ENCODE data around the gene ARSA.

The ARSA gene

DNA sequence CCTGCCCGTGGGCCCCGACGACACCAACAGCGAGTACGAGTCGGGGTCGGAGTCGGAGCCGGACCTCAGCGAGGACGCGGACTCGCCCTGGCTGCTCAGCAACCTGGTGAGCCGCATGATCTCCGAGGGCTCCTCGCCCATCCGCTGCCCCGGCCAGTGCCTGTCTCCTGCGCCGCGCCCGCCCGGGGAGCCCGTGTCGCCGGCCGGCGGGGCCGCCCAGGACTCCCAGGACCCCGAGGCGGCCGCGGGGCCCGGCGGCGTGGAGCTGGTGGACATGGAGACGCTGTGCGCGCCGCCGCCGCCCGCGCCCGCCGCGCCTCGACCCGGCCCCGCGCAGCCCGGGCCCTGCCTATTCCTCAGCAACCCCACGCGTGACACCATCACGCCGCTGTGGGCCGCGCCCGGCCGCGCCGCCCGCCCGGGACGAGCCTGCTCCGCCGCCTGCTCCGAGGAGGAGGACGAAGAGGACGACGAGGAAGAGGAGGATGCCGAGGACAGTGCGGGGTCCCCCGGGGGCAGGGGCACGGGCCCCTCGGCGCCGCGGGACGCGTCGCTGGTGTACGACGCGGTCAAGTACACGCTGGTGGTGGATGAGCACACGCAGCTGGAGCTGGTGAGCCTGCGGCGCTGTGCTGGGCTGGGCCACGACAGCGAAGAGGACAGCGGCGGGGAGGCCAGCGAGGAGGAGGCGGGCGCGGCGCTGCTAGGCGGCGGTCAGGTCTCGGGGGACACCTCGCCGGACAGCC lies 23.5 kb downstream of the ARSA start:
- DNase-seq (ENCODE audit: low read depth), result no peak

GRCh38 chr22:50603511-50604255 lies 24.3 kb downstream of the ARSA start:
- DNase-seq (ENCODE audit: low read depth), result no peak

DNA sequence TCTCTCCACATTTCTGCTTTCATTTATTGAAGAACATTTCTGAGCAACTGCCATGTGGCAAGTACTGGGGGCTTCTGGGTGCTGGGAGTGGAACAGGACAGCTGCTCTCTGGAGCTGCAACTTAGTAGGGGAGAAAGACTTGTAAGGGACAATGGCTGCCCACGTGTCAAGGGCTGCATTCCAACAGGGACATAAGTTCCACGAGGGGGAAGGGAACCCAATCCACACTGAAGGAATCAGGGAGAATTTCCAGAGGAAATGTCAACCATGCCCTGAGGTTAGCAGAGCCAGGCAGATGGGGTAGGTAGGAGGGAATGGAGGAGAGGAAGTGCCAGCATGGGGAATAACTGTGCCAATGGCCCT lies 25.6 kb downstream of the ARSA start:
- DNase-seq (ENCODE audit: low read depth), result no peak

- no peak for DNase-seq (ENCODE audit: low read depth)
Measured at GRCh38 chr22:50601669-50602337, 26.1 kb downstream of the ARSA start.

GRCh38 chr22:50600967-50601668 lies 26.8 kb downstream of the ARSA start:
- no peak for DNase-seq (ENCODE audit: low read depth)

GRCh38 chr22:50600538-50600937 lies 27.4 kb downstream of the ARSA start, which contains the start of gene MAPK8IP2:
Gene MAPK8IP2, plus strand, starts transcription at chr22:50600793. Its CDS starts 26 bp downstream, at chr22:50600819.
- DNase-seq (ENCODE audit: low read depth), result no peak

DNA sequence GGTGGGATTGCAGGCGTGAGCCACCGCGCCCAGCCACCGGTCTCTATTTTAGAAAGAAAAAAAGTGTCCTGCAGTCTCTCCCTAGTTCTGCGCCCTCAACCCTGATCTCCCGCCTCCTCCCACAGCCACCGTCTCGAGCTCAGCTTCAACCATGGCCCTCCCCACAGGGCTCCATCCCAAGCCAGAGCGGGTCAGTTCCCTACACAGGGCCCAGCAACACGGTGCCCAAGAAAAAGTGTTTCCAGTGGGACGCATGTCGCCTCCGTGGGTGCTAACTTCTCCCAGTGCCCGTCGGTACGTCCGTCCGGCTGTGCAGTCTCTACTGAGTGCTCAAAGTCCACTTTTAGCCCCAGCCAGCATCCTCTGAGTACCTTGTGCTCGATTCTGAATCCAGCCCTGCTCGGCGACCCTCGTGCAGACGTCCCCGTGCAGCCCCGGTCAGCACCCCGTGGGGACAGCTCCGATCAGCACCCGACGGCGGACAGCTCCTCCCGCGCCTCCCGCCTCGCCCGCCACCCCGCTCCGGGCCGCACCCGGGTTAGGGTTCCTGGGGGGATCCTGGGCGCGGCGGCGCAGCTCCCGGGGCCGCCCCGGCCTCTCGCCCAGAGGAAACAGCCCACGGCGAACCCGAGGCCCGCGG lies 28.0 kb downstream of the ARSA start:
- DNase-seq (ENCODE audit: low read depth), result peak; percentile 35

GRCh38 chr22:50597097-50597496 lies 30.9 kb downstream of the ARSA start:
- no peak for DNase-seq (ENCODE audit: low read depth)

DNA sequence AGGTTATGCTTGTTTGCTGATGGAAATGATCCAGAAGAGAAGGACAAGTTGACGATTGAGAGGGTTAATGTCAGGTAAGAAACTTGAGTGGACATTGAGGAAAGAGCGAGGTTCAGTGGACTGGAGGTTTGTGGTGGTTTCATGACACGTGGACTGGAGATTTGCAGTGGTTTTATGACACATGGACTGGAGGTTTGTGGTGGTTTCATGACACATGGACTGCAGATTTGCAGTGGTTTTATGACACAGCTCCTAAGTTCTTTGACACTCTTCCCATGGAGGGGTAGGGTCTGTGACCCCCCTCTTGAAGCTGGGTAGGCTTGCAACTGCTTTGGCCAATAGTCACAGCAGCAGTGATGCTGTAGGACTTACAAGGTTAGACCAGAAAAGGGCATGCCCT lies 32.8 kb downstream of the ARSA start:
- no peak for DNase-seq (ENCODE audit: low read depth)

GRCh38 chr22:50587407-50587806 lies 40.5 kb downstream of the ARSA start:
- no peak for DNase-seq (ENCODE audit: low read depth)

DNA sequence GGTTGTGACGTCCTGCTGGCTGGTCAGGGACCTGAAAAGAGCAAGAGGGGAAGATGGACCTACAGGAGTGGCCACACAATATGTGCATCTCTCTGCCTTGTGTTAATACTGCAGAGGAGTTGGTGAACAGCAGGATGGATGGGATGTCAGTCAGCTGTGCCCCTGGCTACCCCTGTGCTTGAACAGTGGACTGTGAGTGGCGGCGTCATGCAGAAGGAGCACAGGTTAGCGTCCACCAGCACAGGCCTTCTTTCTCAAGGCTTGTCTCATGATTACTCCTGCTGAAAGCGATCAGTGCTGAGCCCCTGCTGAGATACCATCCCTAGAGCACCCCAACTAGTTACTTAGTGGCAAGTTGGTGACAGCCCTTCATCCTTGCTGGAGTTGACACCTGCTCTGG lies 41.5 kb downstream of the ARSA start:
- no peak for DNase-seq (ENCODE audit: low read depth)

DNA sequence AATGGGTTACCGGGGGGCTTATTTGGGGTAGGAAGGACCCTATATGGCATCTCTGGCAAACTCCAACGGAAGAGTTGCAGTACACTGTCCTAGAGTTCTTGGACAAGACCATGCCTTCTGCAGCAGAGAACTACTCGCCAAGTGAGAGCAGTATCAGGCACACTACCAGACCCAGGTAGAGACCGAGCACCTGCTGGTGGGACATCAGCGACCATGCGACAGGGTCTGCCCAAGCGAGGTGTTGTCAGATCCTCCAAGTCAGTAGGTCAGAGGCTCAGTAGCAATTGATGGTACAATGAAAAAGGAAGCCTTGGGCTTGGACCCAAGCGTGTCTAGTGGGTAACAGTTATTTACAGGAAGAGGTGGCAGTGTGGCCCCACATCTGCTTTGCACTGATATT lies 42.2 kb downstream of the ARSA start:
- no peak for DNase-seq (ENCODE audit: low read depth)

- DNase-seq (ENCODE audit: low read depth), result no peak
Measured at GRCh38 chr22:50585238-50585637, 42.7 kb downstream of the ARSA start.

GRCh38 chr22:50584106-50585096 lies 43.6 kb downstream of the ARSA start:
- DNase-seq (ENCODE audit: low read depth), result no peak

DNA sequence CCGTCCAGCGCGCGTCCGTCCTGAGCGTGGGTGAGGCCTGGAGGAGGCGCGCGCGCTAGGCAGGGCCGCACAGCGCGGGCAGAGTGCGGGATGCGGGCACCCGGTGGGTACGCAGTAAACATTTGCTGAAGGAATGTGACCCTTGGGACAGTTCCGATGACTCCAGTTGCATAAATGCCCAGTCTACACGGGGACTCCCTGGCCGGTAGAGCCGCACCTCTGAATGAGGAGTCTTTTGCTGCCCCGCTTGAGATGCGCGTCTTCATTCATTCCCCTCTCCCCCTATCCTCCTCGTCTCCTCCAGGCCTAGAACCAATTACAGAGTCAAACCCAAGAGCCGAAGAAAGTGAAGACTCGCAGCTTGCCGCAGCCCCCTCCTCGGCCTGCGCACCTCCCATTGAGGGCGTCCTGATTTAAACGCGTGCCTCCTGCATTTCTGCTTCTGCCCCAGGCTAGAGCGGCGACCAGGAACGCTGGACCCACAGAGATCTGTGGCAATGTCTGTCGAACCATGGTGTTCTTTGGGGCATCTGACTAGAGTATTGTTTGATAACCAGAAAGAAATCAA lies 44.6 kb downstream of the ARSA start:
- DNase-seq (ENCODE audit: low read depth), result no peak

DNA sequence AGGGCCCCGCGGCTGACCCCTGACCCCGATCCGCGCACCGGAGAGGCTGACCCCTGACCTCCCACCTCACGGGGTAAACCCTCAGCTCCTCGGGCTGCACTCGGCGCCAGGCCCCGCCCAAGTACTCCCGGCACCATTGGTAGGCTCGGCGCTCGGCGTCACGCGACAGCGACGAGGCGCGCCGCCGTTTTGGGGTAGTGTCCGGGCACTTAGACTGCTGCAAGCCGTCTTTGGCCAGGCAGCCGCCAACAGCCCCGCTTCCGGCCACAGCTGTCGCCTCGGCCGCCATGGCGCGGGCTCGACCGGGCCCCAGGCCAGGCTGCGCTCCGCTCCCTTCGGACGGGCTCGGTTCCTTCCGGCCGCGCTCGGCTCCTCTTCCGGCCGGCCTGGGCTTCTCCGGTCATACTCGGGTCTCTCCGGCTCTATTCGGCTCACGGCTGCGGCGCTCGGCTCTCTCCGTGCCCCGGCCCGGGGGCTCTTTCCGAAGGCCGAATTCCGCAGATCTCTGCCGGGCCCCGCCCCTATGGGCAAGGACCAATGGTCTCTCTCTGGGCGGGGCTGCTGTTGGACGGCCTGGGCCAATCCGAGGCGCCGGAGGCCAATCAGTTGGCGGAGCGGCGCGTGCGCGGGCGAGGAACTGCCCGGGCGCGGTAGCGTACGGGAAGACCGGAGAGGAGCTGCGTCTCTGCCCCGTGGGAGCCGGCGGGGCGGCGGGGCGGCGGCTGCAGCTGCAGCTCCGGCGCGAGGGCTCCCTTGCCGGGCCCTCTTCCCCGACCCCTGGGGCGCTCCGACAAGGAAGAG lies 45.3 kb downstream of the ARSA start, which contains the start of gene CHKB:
CHKB (minus strand) TSS at position 357 of the 801 bp plus-strand sequence; CDS start at position 289, 68 bp downstream.
- peak; percentile 97 for DNase-seq (ENCODE audit: low read depth)

GRCh38 chr22:50581950-50582492 lies 45.9 kb downstream of the ARSA start:
- DNase-seq (ENCODE audit: low read depth), result peak; percentile 13

DNA sequence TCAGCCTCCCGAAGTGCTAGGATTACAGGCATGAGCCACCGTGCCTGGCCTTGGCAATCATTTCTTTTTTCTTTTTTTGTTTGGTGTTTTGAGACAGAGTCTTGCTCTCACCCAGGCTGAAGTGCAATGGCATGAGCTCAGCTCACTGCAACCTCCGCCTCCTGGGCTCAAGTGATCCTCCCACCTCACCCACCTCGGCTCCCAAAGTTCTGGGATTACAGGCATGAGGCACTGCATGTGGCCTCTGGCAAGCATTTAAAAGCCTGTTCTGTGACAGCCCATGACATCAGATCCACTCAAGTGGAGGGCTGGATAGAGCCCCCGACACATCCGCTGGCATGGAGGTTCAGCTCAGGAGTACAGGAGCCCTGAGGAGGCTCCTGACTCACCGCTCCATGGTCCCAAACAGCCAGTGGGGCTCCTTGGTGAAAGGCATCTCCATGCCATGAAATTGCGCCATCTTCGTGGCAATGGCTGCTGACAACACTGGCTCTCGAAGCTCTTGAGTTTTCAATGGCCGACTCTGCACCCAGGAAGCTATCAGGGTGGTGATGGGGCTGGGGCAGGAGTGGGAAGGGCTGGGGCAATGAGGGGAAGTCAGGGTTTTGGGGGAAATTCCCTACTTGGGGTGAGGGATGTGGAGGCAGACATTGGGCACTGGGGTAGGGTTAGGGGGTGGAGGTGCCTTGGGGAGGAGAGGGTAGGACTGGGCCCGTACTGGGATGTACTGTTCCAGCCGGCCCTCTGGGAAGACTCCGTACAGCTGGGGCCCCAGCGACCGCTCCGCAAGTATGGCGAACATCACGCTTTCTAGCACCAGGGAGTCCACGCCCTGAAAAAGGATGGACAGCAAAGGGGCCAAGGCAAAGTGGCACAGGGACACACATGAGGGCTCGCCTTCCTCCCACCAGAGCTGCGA lies 46.7 kb downstream of the ARSA start:
- DNase-seq (ENCODE audit: low read depth), result no peak

Measured in activated T-helper 1 cell treated with Interleukin-2 at 50 U/mL for 16 hours (primary cell).